IMR-90 (cell line): ENCODE results near the gene SLC1A1. TPM values are rescaled to one million over a fixed set of nuclear protein-coding genes. Genes with fewer than 3 reads are reported as not detected.
A peak's percentile ranks its signal among the peaks of the same experiment; 100 is the strongest.

Experiments
- ATAC-seq: fragments of 200-7000 bp; cut with Tn5 transposase; 2 replicates; pipeline ENCODE4 v1.9.1; 2020; ENCODE audit warnings: low read depth, mild to moderate bottlenecking, moderate library complexity
- BruUV-seq: library from RNA; stranded (reverse); fragments of 400-500 nt; replicated peaks from 2 replicates; lab custom pipeline; 2021; lab: Mats Ljungman, UMichigan
- CTCF ChIA-PET: fragments of 300-600 bp; formaldehyde crosslinking; extraction: SDS; loops from one replicate; lab custom pipeline; 2021; ENCODE audit warnings: antibody characterized with exemption; lab: Yijun Ruan, JAX
- POLR2A ChIA-PET: fragments of 300-600 bp; sonication (Branson Sonifier 250); formaldehyde crosslinking; loops from one replicate; lab custom pipeline; 2022; ENCODE audit warnings: antibody characterized with exemption; ENCODE audit not compliant: unreplicated experiment; lab: Charles Lee
- DNase-seq: peaks from one replicate; pipeline ENCODE4 v3.0.0; 2013
- H2AFZ ChIP-seq: replicated peaks from 2 replicates; pipeline ENCODE3; 2013; ENCODE audit warnings: low read length, mild to moderate bottlenecking; ENCODE audit not compliant: poor library complexity
- H2AK5ac ChIP-seq: 2 replicates; pipeline ENCODE4 v1.6.1; 2013; ENCODE audit warnings: low read depth, low read length, inconsistent platforms
- H2AK9ac ChIP-seq: replicated peaks from 2 replicates; pipeline ENCODE3; 2013; ENCODE audit warnings: mild to moderate bottlenecking, low read depth, low read length, moderate library complexity; ENCODE audit not compliant: poor library complexity
- H2BK120ac ChIP-seq: 2 replicates; pipeline ENCODE4 v1.6.1; 2013; ENCODE audit warnings: low read depth, low read length, inconsistent platforms
- H2BK15ac ChIP-seq: 3 replicates; pipeline ENCODE4 v1.6.1; 2013; ENCODE audit warnings: low read depth, low read length, inconsistent platforms
- H2BK20ac ChIP-seq: 2 replicates; pipeline ENCODE4 v1.6.1; 2013; ENCODE audit warnings: low read depth, mild to moderate bottlenecking, inconsistent platforms, low read length, moderate library complexity
- H2BK5ac ChIP-seq: 2 replicates; pipeline ENCODE4 v1.6.1; 2013; ENCODE audit warnings: mild to moderate bottlenecking, low read depth, low read length, inconsistent platforms; ENCODE audit not compliant: poor library complexity, severe bottlenecking
- H3K14ac ChIP-seq: replicated peaks from 2 replicates; pipeline ENCODE4 v1.6.1; 2013; ENCODE audit warnings: low read depth, low read length, inconsistent platforms
- H3K18ac ChIP-seq: 2 replicates; pipeline ENCODE4 v1.6.1; 2013; ENCODE audit warnings: low read depth, low read length, control low read depth
- H3K23ac ChIP-seq: 2 replicates; pipeline ENCODE4 v1.6.1; 2013; ENCODE audit warnings: low read depth, low read length, inconsistent platforms
- H3K27ac ChIP-seq: 2 replicates; pipeline ENCODE4 v1.5.1; 2013; ENCODE audit warnings: mild to moderate bottlenecking, control low read depth, low read length; ENCODE audit not compliant: insufficient read depth
- H3K27me3 ChIP-seq: 2 replicates; pipeline ENCODE4 v1.6.1; 2013; ENCODE audit warnings: low read length; ENCODE audit not compliant: control insufficient read depth, insufficient read depth
- H3K36me3 ChIP-seq: 2 replicates; pipeline ENCODE4 v1.6.1; 2013; ENCODE audit warnings: low read length, mixed read lengths; ENCODE audit not compliant: control insufficient read depth, insufficient read depth
- H3K4ac ChIP-seq: 2 replicates; pipeline ENCODE4 v1.6.1; 2013; ENCODE audit warnings: low read depth, low read length, inconsistent platforms
- H3K4me1 ChIP-seq: 2 replicates; pipeline ENCODE4 v1.6.1; 2013; ENCODE audit warnings: low read length, mixed read lengths; ENCODE audit not compliant: control insufficient read depth, insufficient read depth
- H3K4me2 ChIP-seq: 2 replicates; pipeline ENCODE4 v1.6.1; 2013; ENCODE audit warnings: low read depth, mild to moderate bottlenecking, control low read depth, low read length, moderate library complexity
- H3K4me3 ChIP-seq: 2 replicates; pipeline ENCODE4 v1.5.1; 2013; ENCODE audit warnings: low read depth, mild to moderate bottlenecking, control low read depth, low read length, moderate library complexity; ENCODE audit not compliant: insufficient read depth
- H3K56ac ChIP-seq: 2 replicates; pipeline ENCODE4 v1.6.1; 2013; ENCODE audit warnings: low read length, inconsistent platforms; ENCODE audit not compliant: insufficient read depth; ENCODE audit errors: extremely low read depth
- H3K79me1 ChIP-seq, 2 experiments: 2 replicates each; pipeline ENCODE4 v1.6.1; 2013; ENCODE audit warnings: low read length in 2 of 2, inconsistent platforms in 1 of 2, low read depth in 1 of 2
- H3K9ac ChIP-seq: 2 replicates; pipeline ENCODE4 v1.6.1; 2013; ENCODE audit warnings: low read depth, low read length, control low read depth
- H3K9me1 ChIP-seq: 2 replicates; pipeline ENCODE4 v1.6.1; 2013; ENCODE audit warnings: low read length, inconsistent platforms; ENCODE audit not compliant: insufficient read depth
- H3K9me3 ChIP-seq: 2 replicates; pipeline ENCODE4 v1.6.1; 2013; ENCODE audit warnings: low read length; ENCODE audit not compliant: control insufficient read depth, insufficient read depth
- H4K20me1 ChIP-seq: 2 replicates; pipeline ENCODE4 v1.6.1; 2013; ENCODE audit warnings: low read length, inconsistent platforms; ENCODE audit not compliant: insufficient read depth
- H4K5ac ChIP-seq: 2 replicates; pipeline ENCODE4 v1.6.1; 2013; ENCODE audit warnings: mild to moderate bottlenecking, low read depth, low read length, control low read depth
- H4K8ac ChIP-seq, 2 experiments: 2 replicates each; pipeline ENCODE4 v1.6.1; 2013; ENCODE audit warnings: low read depth in 2 of 2, low read length in 2 of 2, control low read depth in 1 of 2, inconsistent platforms in 1 of 2
- H4K91ac ChIP-seq: 2 replicates; pipeline ENCODE4 v1.6.1; 2013; ENCODE audit warnings: low read depth, low read length, inconsistent platforms; ENCODE audit not compliant: insufficient read depth
- CEBPB ChIP-seq: IDR thresholded peaks from 2 replicates; pipeline ENCODE4 v1.6.1; 2012; ENCODE audit warnings: low read depth, low read length, improper control_type of control experiment
- CHD1 ChIP-seq: IDR thresholded peaks from 2 replicates; pipeline ENCODE4 v1.6.1; 2012; ENCODE audit warnings: low read depth, low read length, improper control_type of control experiment
- MAFK ChIP-seq: IDR thresholded peaks from 2 replicates; pipeline ENCODE4 v1.6.1; 2012; ENCODE audit warnings: low read depth, low read length, improper control_type of control experiment
- MAZ ChIP-seq: IDR thresholded peaks from 2 replicates; pipeline ENCODE4 v1.6.1; 2012; ENCODE audit warnings: low read depth, mild to moderate bottlenecking, low read length, improper control_type of control experiment, moderate library complexity, borderline replicate concordance
- MXI1 ChIP-seq: IDR thresholded peaks from 2 replicates; pipeline ENCODE4 v1.6.1; 2012; ENCODE audit warnings: low read depth, mild to moderate bottlenecking, low read length, moderate library complexity, borderline replicate concordance
- NFE2L2 ChIP-seq: fragments of 150-350 bp; IDR thresholded peaks from 2 replicates; pipeline ENCODE4 v1.6.1; 2016; ENCODE audit warnings: low read depth, mild to moderate bottlenecking, low read length
- RAD21 ChIP-seq: IDR thresholded peaks from 2 replicates; pipeline ENCODE4 v1.6.1; 2012; ENCODE audit warnings: low read length, improper control_type of control experiment
- RCOR1 ChIP-seq: IDR thresholded peaks from 2 replicates; pipeline ENCODE4 v1.6.1; 2012; ENCODE audit warnings: mild to moderate bottlenecking, low read length, improper control_type of control experiment; ENCODE audit not compliant: insufficient replicate concordance
- RFX5 ChIP-seq: IDR thresholded peaks from 2 replicates; pipeline ENCODE4 v1.8.0; 2012; ENCODE audit warnings: low read depth, mild to moderate bottlenecking, low read length, moderate library complexity
- SMC3 ChIP-seq: fragments of 150-350 bp; IDR thresholded peaks from 2 replicates; pipeline ENCODE4 v1.6.1; 2016; ENCODE audit warnings: low read depth, mild to moderate bottlenecking, antibody characterized with exemption, low read length, moderate library complexity
- WGBS, 2 experiments: methylation state at CpG; one replicate each; pipeline versions ENCODE4 v1.1.5 to v1.1.7; 2013; ENCODE audit warnings: missing lambda C conversion rate in 2 of 2; ENCODE audit not compliant: insufficient read length in 1 of 2; ENCODE audit errors: extremely low coverage in 2 of 2; 5-methylcytosine and 5-hydroxymethylcytosine counted together
- dilution Hi-C: fragments of 300-500 bp; cut with HindIII; formaldehyde crosslinking; loops from one replicate; pipeline ENCODE4 v1.14.3; 2018; ENCODE audit warnings: low sequenced_read_pairs; ENCODE audit not compliant: unreplicated experiment
- in situ Hi-C: fragments of 300-500 bp; cut with MboI; formaldehyde crosslinking; loops from 3 replicates; pipeline ENCODE4 v1.14.3; 2019; ENCODE audit warnings: low sequenced_read_pairs, inconsistent platforms, mixed read lengths
- intact Hi-C: fragments of 100-400 bp; cut with micrococcal nuclease; formaldehyde crosslinking; loops from 2 replicates; pipeline ENCODE4 v1.10.0; 2022
- polyA plus RNA-seq, 3 experiments: library from polyadenylated mRNA; depleted of rRNA; stranded (reverse); fragments of >200 nt; gene quantifications; 2 replicates each; pipeline ENCODE4 v1.2.3, GENCODE V29; 2012; ENCODE audit warnings: low replicate concordance in 1 of 3
- total RNA-seq: library from RNA; depleted of rRNA; stranded (reverse); fragments of >200 nt; gene quantifications from 2 replicates; pipeline ENCODE4 v1.2.3, GENCODE V29; 2012
- TF ChIP-seq, protein P1 (sequence below): fragments of 150-350 bp; IDR thresholded peaks from 2 replicates; pipeline ENCODE4 v1.6.1; 2016; ENCODE audit warnings: low read depth, mild to moderate bottlenecking, low read length, moderate library complexity, borderline replicate concordance
- TF ChIP-seq, protein P2 (sequence below): conservative IDR thresholded peaks from 2 replicates; pipeline ENCODE4 v1.5.1; 2012; ENCODE audit warnings: mild to moderate bottlenecking, low read depth, low read length, improper control_type of control experiment

SLC1A1 gene
- total and polyA plus RNA-seq, 2 of the 4 experiments (the other 2 are of a cell fraction) = 2.2 to 4.1 TPM

DNA sequence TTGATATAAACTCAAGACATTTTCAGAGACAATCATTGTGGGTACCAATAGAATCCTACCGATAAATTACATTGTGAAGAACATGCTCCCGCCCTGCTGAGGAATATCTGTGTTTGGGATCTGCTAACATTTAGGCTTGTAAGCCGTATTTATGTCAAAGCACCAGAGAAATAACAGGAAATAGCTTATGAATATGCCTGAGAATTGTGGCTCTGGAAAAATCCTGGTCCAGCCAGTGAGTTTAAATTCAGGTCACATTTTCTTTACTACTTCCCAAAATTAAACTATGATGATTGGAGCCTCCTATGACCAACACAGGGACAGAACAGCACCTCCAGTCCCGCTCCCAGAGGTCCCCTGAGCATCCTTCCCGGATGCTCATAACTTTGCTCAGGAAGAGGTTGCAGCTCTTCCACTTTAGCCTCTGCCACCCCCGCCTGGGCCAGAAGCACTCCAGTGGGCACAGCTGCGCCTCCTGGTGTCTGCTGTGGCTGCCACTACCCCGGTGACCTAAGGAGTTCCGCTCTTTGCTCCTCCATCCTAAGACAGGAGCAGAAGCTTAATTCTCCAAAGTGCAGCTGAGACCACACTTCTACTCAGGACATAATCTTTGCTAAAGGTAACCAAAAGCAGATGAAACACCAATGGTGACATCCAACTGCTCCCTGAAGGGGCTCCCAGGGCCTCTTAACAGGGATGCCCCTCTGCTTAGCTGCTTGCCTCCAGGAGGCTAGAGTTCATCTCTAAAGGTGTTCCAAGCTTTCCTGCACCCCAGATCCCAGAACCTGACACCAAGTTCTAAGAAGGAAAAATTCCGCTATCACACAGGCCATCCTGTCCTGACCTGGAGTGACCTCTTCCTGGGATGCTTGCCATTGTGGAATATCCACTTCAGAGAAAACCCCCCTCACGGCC lies 58.8 kb downstream of the SLC1A1 start (continued):
- no peak for TF ChIP-seq MAZ

DNA sequence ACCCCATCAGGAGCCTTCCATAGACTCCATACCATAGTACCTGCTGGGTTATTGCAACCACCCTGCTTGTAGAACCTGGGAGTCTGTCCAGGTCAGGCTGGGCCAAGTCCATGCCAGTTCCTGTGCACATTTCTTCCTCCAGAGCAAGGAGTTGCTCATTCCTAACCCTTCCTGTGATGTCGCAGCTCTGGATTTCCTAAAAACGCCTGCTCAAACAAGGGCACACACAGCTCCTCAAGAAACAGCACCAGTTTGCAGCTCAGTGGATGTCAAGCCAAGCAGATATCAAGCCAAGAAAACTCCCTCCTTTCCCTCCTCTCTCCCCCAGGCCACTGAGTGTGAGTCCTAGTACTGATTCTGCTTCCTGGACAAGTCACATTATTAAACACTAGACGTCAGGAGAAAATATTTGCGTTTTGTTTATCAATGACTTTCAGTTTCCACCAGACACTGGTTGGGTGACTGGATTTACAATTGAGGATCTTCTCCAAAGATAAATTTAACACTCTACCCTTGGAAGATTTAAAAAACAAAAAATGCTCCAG lies 59.6 kb downstream of the SLC1A1 start:
- no peak overlapping the region for H3K4me3 ChIP-seq
- no peak overlapping the region for H2BK15ac ChIP-seq
- H3K14ac ChIP-seq = 0 out of 2 replicates have a peak overlapping the region, but pooled peaks have one; percentile 50
- H2BK120ac ChIP-seq = no peak overlapping the region
- no peak overlapping the region for H3K27ac ChIP-seq
- no peak overlapping the region for H2AK5ac ChIP-seq
- no peak overlapping the region for H3K18ac ChIP-seq
- no peaks in the 10 kb centered on the region for H3K79me1 ChIP-seq
- H3K23ac ChIP-seq = no peak overlapping the region
- ChIA-PET POLR2A (no interaction called here), CTCF (interaction anchor here (0.7 kb wide), 1 partner anchor 11 kb away, joined by 3 read pairs; no protein-coding TSS in a partner anchor)
- H3K4me2 ChIP-seq = no peak overlapping the region
- WGBS, 2 experiments = 50% methylated on average over 2 of the region's 4 CpGs; no CpG with 5 or more reads in 1 of the 2 experiments
- H2BK20ac ChIP-seq = no peak overlapping the region
- no peaks in the 10 kb centered on the region for H3K9me1 ChIP-seq
- 0 out of 2 replicates have a peak, but pooled peaks cover 2% of the 10 kb centered on the region for H3K27me3 ChIP-seq
- no peak overlapping the region for H2BK5ac ChIP-seq
- dilution Hi-C loops (no loop called here), intact Hi-C loops (loop anchor here (10.0 kb wide), 1 partner anchor 155 kb away; no protein-coding TSS in a partner anchor), in situ Hi-C loops (no loop called here)
- no peak overlapping the region for H4K5ac ChIP-seq
- no peak overlapping the region for H2AK9ac ChIP-seq
- no peak for ATAC-seq
- BruUV-seq = no TSS peak
- H3K36me3 ChIP-seq = no peaks in the 10 kb centered on the region
- H3K4me1 ChIP-seq = peaks cover 2% of the 10 kb centered on the region
- H3K9ac ChIP-seq = no peak overlapping the region
- H2AFZ ChIP-seq = peak overlapping the region; percentile 51
- no peak overlapping the region for H3K4ac ChIP-seq
- no peaks in the 10 kb centered on the region for H4K20me1 ChIP-seq
- no peak for DNase-seq
- H3K56ac ChIP-seq = no peak overlapping the region
- no peaks in the 10 kb centered on the region for H3K9me3 ChIP-seq
- H4K91ac ChIP-seq = no peak overlapping the region
- H4K8ac ChIP-seq = no peak overlapping the region
- TF ChIP-seq RFX5 (no peak), MAFK (no peak), MAZ (no peak), CHD1 (no peak), SMC3 (no peak), RAD21 (no peak), CEBPB (no peak), RCOR1 (no peak), NFE2L2 (no peak), MXI1 (no peak)
- TF ChIP-seq, protein P1, sequence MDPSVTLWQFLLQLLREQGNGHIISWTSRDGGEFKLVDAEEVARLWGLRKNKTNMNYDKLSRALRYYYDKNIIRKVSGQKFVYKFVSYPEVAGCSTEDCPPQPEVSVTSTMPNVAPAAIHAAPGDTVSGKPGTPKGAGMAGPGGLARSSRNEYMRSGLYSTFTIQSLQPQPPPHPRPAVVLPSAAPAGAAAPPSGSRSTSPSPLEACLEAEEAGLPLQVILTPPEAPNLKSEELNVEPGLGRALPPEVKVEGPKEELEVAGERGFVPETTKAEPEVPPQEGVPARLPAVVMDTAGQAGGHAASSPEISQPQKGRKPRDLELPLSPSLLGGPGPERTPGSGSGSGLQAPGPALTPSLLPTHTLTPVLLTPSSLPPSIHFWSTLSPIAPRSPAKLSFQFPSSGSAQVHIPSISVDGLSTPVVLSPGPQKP = no peak
- TF ChIP-seq, protein P2, sequence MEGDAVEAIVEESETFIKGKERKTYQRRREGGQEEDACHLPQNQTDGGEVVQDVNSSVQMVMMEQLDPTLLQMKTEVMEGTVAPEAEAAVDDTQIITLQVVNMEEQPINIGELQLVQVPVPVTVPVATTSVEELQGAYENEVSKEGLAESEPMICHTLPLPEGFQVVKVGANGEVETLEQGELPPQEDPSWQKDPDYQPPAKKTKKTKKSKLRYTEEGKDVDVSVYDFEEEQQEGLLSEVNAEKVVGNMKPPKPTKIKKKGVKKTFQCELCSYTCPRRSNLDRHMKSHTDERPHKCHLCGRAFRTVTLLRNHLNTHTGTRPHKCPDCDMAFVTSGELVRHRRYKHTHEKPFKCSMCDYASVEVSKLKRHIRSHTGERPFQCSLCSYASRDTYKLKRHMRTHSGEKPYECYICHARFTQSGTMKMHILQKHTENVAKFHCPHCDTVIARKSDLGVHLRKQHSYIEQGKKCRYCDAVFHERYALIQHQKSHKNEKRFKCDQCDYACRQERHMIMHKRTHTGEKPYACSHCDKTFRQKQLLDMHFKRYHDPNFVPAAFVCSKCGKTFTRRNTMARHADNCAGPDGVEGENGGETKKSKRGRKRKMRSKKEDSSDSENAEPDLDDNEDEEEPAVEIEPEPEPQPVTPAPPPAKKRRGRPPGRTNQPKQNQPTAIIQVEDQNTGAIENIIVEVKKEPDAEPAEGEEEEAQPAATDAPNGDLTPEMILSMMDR = no peak
